GM12864 (cell line): ENCODE measurements around the gene NOX3.

Experiments used
- DNase-seq: peaks from one replicate; pipeline ENCODE4 v3.0.0-alpha.2; 2011; ENCODE audit warnings: low read depth
- H3K4me3 ChIP-seq: 2 replicates; pipeline ENCODE4 v1.5.1; 2011; ENCODE audit warnings: mild to moderate bottlenecking, low read depth, low read length, control low read depth
- TF ChIP-seq, protein P1 (sequence below): IDR thresholded peaks from 2 replicates; pipeline ENCODE4 v1.5.1; 2011; ENCODE audit warnings: low read depth, mild to moderate bottlenecking, moderate library complexity, low read length, control low read depth, inconsistent platforms; ENCODE audit errors: missing control alignments

NOX3 gene

GRCh38 chr6:155408981-155409380 lies 46.7 kb downstream of the NOX3 start:
- no peak for DNase-seq
- TF ChIP-seq, protein P1, sequence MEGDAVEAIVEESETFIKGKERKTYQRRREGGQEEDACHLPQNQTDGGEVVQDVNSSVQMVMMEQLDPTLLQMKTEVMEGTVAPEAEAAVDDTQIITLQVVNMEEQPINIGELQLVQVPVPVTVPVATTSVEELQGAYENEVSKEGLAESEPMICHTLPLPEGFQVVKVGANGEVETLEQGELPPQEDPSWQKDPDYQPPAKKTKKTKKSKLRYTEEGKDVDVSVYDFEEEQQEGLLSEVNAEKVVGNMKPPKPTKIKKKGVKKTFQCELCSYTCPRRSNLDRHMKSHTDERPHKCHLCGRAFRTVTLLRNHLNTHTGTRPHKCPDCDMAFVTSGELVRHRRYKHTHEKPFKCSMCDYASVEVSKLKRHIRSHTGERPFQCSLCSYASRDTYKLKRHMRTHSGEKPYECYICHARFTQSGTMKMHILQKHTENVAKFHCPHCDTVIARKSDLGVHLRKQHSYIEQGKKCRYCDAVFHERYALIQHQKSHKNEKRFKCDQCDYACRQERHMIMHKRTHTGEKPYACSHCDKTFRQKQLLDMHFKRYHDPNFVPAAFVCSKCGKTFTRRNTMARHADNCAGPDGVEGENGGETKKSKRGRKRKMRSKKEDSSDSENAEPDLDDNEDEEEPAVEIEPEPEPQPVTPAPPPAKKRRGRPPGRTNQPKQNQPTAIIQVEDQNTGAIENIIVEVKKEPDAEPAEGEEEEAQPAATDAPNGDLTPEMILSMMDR: no peak
- no peak overlapping the region for H3K4me3 ChIP-seq

DNA sequence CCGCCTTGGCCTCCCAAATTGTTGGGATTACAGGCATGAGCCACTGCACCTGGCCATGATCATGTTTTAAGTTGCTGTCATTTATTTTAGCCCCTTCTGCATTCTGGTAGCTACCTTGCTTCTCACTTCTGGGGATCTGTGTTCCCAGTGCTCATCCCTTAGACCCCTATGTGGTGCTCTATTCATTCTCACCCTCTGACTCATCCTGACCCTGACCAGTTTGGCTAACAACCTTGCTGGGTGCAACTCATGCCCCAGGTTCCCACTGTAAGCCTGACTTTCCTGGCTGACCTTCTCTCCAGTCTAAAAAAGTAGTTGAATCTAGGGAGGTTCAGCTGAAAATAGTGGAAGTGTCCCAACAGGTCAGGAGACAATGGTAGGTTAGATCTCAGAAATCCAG lies 47.4 kb downstream of the NOX3 start:
- DNase-seq: no peak
- no peak overlapping the region for H3K4me3 ChIP-seq
- TF ChIP-seq, protein P1: no peak

GRCh38 chr6:155406801-155407200 lies 48.8 kb downstream of the NOX3 start:
- DNase-seq: no peak
- TF ChIP-seq, protein P1: no peak

GRCh38 chr6:155404937-155405336 lies 50.7 kb downstream of the NOX3 start:
- TF ChIP-seq, protein P1: no peak
- H3K4me3 ChIP-seq: no peak overlapping the region
- DNase-seq: no peak

More at GRCh38 chr6:155406801-155407200, 48.8 kb downstream of the NOX3 start:
- H3K4me3 ChIP-seq: no peak overlapping the region

DNA sequence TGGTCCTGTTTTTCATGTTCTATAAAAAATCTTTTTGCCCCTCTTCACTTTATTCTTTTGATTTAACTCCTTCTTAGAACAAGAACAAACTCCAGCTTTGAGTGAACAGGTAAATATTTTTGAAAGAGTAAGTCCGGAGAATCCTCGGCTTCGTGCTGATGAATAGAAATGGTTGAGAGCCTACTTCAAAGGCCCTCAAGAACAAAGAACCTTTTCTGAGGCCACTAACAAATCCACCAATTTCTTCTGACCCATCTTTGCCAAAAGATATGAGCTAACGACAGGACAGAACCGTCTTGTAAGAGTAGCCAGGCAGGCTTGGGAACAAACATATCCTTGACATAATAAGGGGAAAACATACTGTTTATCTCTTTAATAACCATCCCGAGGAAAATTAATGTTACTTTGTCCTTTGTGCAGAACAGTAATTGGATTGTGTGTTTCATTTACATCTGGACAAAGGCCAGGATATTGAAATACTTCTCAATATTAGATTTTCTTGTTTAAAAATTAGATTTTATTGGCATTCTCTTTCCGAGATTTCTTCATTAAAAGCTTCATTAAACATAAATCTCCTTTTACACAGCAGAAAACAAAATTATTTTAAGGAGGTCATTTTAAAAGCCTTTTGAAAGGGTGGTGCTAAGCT lies 52.9 kb downstream of the NOX3 start:
- no peak overlapping the region for H3K4me3 ChIP-seq
- no peak for DNase-seq
- TF ChIP-seq, protein P1: no peak

DNA sequence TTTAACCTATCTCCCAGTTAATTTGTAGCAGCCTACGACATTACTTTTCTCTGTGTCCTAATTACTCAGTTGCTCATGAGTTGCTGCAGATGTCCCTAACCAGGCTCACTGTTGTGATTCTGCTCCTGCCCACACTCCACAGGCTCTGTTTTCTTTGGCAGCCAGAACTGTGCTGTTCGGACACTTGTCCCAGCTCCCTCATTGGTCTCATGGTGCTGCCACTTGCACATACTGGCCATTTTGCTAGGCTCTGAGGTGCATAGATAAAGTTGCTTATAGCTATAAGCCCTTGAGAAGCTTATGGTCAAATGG lies 55.0 kb downstream of the NOX3 start:
- TF ChIP-seq, protein P1: no peak
- H3K4me3 ChIP-seq: no peak overlapping the region
- DNase-seq: no peak
